ENCODE results near the gene OR1S1. TPM values are rescaled to one million over a fixed set of nuclear protein-coding genes. Genes with fewer than 3 reads are reported as not detected.
A peak's percentile ranks its signal among the peaks of the same experiment; 100 is the strongest.

The OR1S1 gene
- total and polyA plus RNA-seq, 2 donors (not counting 3 experiments of a cell fraction or from before 2014, with no cell fraction given) = not detected

GRCh38 chr11:58177409-58178054 lies 35.0 kb upstream of the OR1S1 start:
- Histone ChIP-seq H3K9ac (replicated peaks; ENCODE audit: extremely low read depth, insufficient read depth, low read length) (no peak overlapping the region), H3K4me2 (ENCODE audit: insufficient read depth, low read length) (no peak overlapping the region), H3K4me1 (ENCODE audit: control insufficient read depth, extremely low read depth, insufficient read depth, low read length) (no peaks in the 10 kb centered on the region), H3K9me3 (replicated peaks; ENCODE audit: control insufficient read depth, insufficient read depth, low read length) (no peaks in the 10 kb centered on the region), H3K36me3 (ENCODE audit: control insufficient read depth in 2 of 2, extremely low read depth in 1 of 2, insufficient read depth in 2 of 2, low read length in 2 of 2) (no peaks in the 10 kb centered on the region), H3K9me1 (replicated peaks; ENCODE audit: control insufficient read depth, extremely low read depth, insufficient read depth, low read length) (no peaks in the 10 kb centered on the region), H3K27me3 (ENCODE audit: control insufficient read depth in 2 of 2, insufficient read depth in 2 of 2, low read length in 2 of 2) (no peaks in the 10 kb centered on the region), H3K27ac (ENCODE audit: insufficient read depth, low read depth, low read length) (no peak overlapping the region), H3K79me2 (ENCODE audit: control insufficient read depth, insufficient read depth, low read length) (no peaks in the 10 kb centered on the region), H3K4me3 (replicated peaks in 1 of 3; ENCODE audit: insufficient read depth in 1 of 3, low read depth in 1 of 3, low read length in 3 of 3) (no peak overlapping the region), H2AFZ (ENCODE audit: low read depth, low read length) (no peak overlapping the region), H4K20me1 (replicated peaks; ENCODE audit: control insufficient read depth, extremely low read depth, insufficient read depth, low read length) (no peaks in the 10 kb centered on the region)
- DNase-seq (ENCODE audit: low read depth, low spot score) (no peak), FAIRE-seq (no peak)
- dilution Hi-C loops (cut with MboI; ENCODE audit: extremely low pct_ligation_motif_present, low sequenced_read_pairs) (no loop called here), intact Hi-C loops (cut with micrococcal nuclease) (no loop called here)
- no TSS peak for BruUV-seq (replicated peaks)
- CTCF ChIA-PET = no interaction called here
- POLR2A ChIA-PET = no interaction called here
- TF ChIP-seq MAX (IDR thresholded peaks at IDR 0.05; ENCODE audit: insufficient read depth, insufficient read length) (peak; percentile 27), EZH2 (IDR thresholded peaks at IDR 0.05; ENCODE audit: borderline replicate concordance, low read depth, low read length, severe bottlenecking) (no peak)

GRCh38 chr11:58178444-58178843 lies 34.1 kb upstream of the OR1S1 start:
- no peak overlapping the region for H3K4me3 ChIP-seq (replicated peaks in 1 of 3; ENCODE audit: insufficient read depth in 1 of 3, low read depth in 1 of 3, low read length in 3 of 3)
- TF ChIP-seq MAX (IDR thresholded peaks at IDR 0.05; ENCODE audit: insufficient read depth, insufficient read length) (no peak), CTCF (IDR thresholded peaks at IDR 0.05; ENCODE audit: extremely low read depth in 1 of 2, insufficient read depth in 1 of 2, low read depth in 1 of 2, low read length in 2 of 2) (no peak), JUN (IDR thresholded peaks at IDR 0.05; ENCODE audit: borderline replicate concordance, insufficient read depth, insufficient read length, low read depth) (no peak), EZH2 (IDR thresholded peaks at IDR 0.05; ENCODE audit: borderline replicate concordance, low read depth, low read length, severe bottlenecking) (no peak), MYC (IDR thresholded peaks at IDR 0.05; ENCODE audit: low read depth, low read length) (no peak), POLR2AphosphoS5 (IDR thresholded peaks at IDR 0.05; ENCODE audit: insufficient read depth, low read depth, low read length) (no peak), FOS (IDR thresholded peaks at IDR 0.05; ENCODE audit: borderline replicate concordance, insufficient read depth, low read length) (no peak), GATA2 (IDR thresholded peaks at IDR 0.05; ENCODE audit: insufficient read depth, insufficient read length, low read depth, low read length) (no peak), POLR2A (IDR thresholded peaks at IDR 0.05; ENCODE audit: low read depth, low read length) (no peak)
- H3K9me3 ChIP-seq (replicated peaks; ENCODE audit: control insufficient read depth, insufficient read depth, low read length) = no peaks in the 10 kb centered on the region
- no peak overlapping the region for H3K4me2 ChIP-seq (ENCODE audit: insufficient read depth, low read length)
- ChIA-PET CTCF (no interaction called here), POLR2A (no interaction called here)
- H3K27ac ChIP-seq (ENCODE audit: insufficient read depth, low read depth, low read length) = no peak overlapping the region
- no peaks in the 10 kb centered on the region for H3K9me1 ChIP-seq (replicated peaks; ENCODE audit: control insufficient read depth, extremely low read depth, insufficient read depth, low read length)
- no peak for DNase-seq (ENCODE audit: low read depth, low spot score)
- intact Hi-C loops (cut with micrococcal nuclease) (no loop called here), dilution Hi-C loops (cut with MboI; ENCODE audit: extremely low pct_ligation_motif_present, low sequenced_read_pairs) (no loop called here)
- no peaks in the 10 kb centered on the region for H3K27me3 ChIP-seq (ENCODE audit: control insufficient read depth in 2 of 2, insufficient read depth in 2 of 2, low read length in 2 of 2)
- BruUV-seq (replicated peaks) = no TSS peak
- no peak overlapping the region for H2AFZ ChIP-seq (ENCODE audit: low read depth, low read length)
- H3K79me2 ChIP-seq (ENCODE audit: control insufficient read depth, insufficient read depth, low read length) = no peaks in the 10 kb centered on the region
- H3K9ac ChIP-seq (replicated peaks; ENCODE audit: extremely low read depth, insufficient read depth, low read length) = no peak overlapping the region
- FAIRE-seq = no peak
- H4K20me1 ChIP-seq (replicated peaks; ENCODE audit: control insufficient read depth, extremely low read depth, insufficient read depth, low read length) = no peaks in the 10 kb centered on the region
- no peaks in the 10 kb centered on the region for H3K4me1 ChIP-seq (ENCODE audit: control insufficient read depth, extremely low read depth, insufficient read depth, low read length)
- no peaks in the 10 kb centered on the region for H3K36me3 ChIP-seq (ENCODE audit: control insufficient read depth in 2 of 2, extremely low read depth in 1 of 2, insufficient read depth in 2 of 2, low read length in 2 of 2)

All from endothelial cell of umbilical vein (primary cell).